Esophagus muscularis mucosa (tissue), 4 donors: ENCODE results near the gene SNRPB2. TPM values are rescaled to one million over a fixed set of nuclear protein-coding genes. Genes with fewer than 3 reads are reported as not detected.

Experiments
- DNase-seq: peaks from one replicate; pipeline ENCODE4 v3.0.0-alpha.2; 2017; ENCODE audit errors: extremely low spot score
- H3K27ac ChIP-seq, 4 donors: fragments of 200-600 bp; sonication (generic); replicated peaks in 1 of 4; 1 replicate in 3 of 4; 2 replicates in 1 of 4; pipeline ENCODE4 v1.5.1; 2016 to 2019; ENCODE audit warnings: mild to moderate bottlenecking in 1 of 4
- H3K27me3 ChIP-seq, 4 donors: fragments of 200-600 bp; sonication (generic); one replicate each; pipeline versions ENCODE4 v1.5.1 to v1.6.0; 2016 to 2019
- H3K36me3 ChIP-seq, 4 donors: fragments of 200-600 bp; sonication (generic); one replicate each; pipeline ENCODE4 v1.5.1; 2016 to 2019
- H3K4me1 ChIP-seq, 4 donors: fragments of 200-600 bp; sonication (generic); one replicate each; pipeline ENCODE4 v1.5.1; 2016 to 2019
- H3K4me3 ChIP-seq, 4 donors: fragments of 200-600 bp; sonication (generic); 1 replicate in 2 of 4; 2 replicates in 2 of 4; pipeline ENCODE4 v1.5.1; 2016 to 2019; ENCODE audit warnings: mild to moderate bottlenecking in 4 of 4, moderate library complexity in 1 of 4
- H3K9me3 ChIP-seq, 4 donors: fragments of 200-600 bp; sonication (generic); 1 replicate in 3 of 4; 2 replicates in 1 of 4; pipeline ENCODE4 v1.5.1; 2016 to 2019
- CTCF ChIP-seq, 3 experiments: fragments of 200-600 bp in 2 of 3; fragments of 450-650 bp in 1 of 3; sonication (generic) in 2 of 3; IDR thresholded peaks; one replicate each; pipeline ENCODE4 v1.5.1; 2017 to 2019; ENCODE audit warnings: antibody characterized with exemption in 3 of 3, mild to moderate bottlenecking in 2 of 3, moderate library complexity in 1 of 3
- EP300 ChIP-seq: sonication (generic); formaldehyde crosslinking; IDR thresholded peaks from one replicate; pipeline ENCODE4 v1.6.1; 2017; ENCODE audit warnings: antibody characterized with exemption
- POLR2A ChIP-seq: fragments of 450-650 bp; IDR thresholded peaks from one replicate; pipeline ENCODE4 v1.6.1; 2017; ENCODE audit warnings: antibody characterized with exemption, moderate library complexity, mild to moderate bottlenecking, low read depth
- POLR2AphosphoS5 ChIP-seq, 2 donors: sonication (generic); formaldehyde crosslinking; IDR thresholded peaks; one replicate each; pipeline ENCODE4 v1.6.1; 2017; ENCODE audit warnings: antibody characterized with exemption in 2 of 2
- WGBS: methylation state at CpG from one replicate; pipeline ENCODE4 v1.1.5; 2018; 5-methylcytosine and 5-hydroxymethylcytosine counted together
- intact Hi-C: fragments of 100-400 bp; cut with DNase I; formaldehyde crosslinking; loops from one replicate; pipeline ENCODE4 v1.15.1; 2023
- total RNA-seq, 4 donors: library from RNA; depleted of rRNA; stranded (reverse); fragments of >200 nt; gene quantifications; one replicate each; pipeline versions ENCODE4 v1.1.0 to v1.2.1, GENCODE V29; 2016

Gene SNRPB2
- total RNA-seq, 4 donors from 2014 or later = 22.0 to 49.4 (median 30.5) TPM

- peaks cover 0 to 11% (median 0%) of the 10 kb centered on the region in 4 donors for H3K27me3 ChIP-seq
- intact Hi-C loops = no loop called here
- H3K9me3 ChIP-seq = no peaks in the 10 kb centered on the region
- H3K36me3 ChIP-seq = peaks cover 0 to 4% (median 3%) of the 10 kb centered on the region in 4 donors
- H3K27ac ChIP-seq = no peak overlapping the region
- no peaks in the 10 kb centered on the region for H3K4me1 ChIP-seq
- TF ChIP-seq CTCF (IDR thresholded peaks at IDR 0.05) (no peak), POLR2A (no peak)
- H3K4me3 ChIP-seq = no peak overlapping the region
- no peak for DNase-seq
- WGBS = 67% methylated on average over 3 of the region's 3 CpGs
These were observed 17.5 kb downstream of the SNRPB2 start for GRCh38 chr20:16747291-16747811.

GRCh38 chr20:16748308-16748900 lies 18.6 kb downstream of the SNRPB2 start, which contains the start of gene OTOR:
Gene OTOR, plus strand, starts transcription at chr20:16748358. Its CDS starts 44 bp downstream, at chr20:16748402.
- peaks cover 0 to 11% (median 0%) of the 10 kb centered on the region in 4 donors for H3K27me3 ChIP-seq
- DNase-seq = no peak
- H3K27ac ChIP-seq = no peak within 1 kb of the TSS
- no peak within 1 kb of the TSS for H3K4me3 ChIP-seq
- no peaks in the 10 kb centered on the region for H3K4me1 ChIP-seq
- no peaks in the 10 kb centered on the region for H3K36me3 ChIP-seq
- intact Hi-C loops = no loop called here
- H3K9me3 ChIP-seq = no peaks in the 10 kb centered on the region
- WGBS = 71% methylated on average over 5 of the region's 5 CpGs
- no peak for TF ChIP-seq POLR2AphosphoS5 (IDR thresholded peaks at IDR 0.05)
- TF ChIP-seq CTCF (IDR thresholded peaks at IDR 0.05) = no peak

DNA sequence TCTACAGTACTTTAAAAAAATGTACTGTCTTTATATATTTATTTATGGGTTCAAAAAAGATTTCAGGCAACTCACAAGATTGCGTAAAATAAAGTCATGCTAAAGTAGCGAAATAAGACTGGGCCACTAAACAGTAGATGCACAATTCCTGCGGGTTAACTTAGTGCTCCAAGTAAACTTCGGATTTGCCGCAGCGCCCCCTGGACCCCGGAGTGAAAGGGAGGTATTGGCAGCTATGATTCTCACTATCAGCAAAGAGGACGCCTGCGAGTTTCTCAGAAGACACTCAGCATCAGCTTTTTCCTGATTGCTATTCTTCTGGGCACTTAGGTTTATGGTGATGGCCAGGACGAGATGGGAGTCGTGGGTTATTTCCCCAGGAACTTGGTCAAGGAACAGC lies 19.7 kb downstream of the SNRPB2 start:
- Histone ChIP-seq H3K4me1 (no peaks in the 10 kb centered on the region), H3K27ac (no peak overlapping the region), H3K36me3 (no peaks in the 10 kb centered on the region), H3K27me3 (peaks cover 0 to 11% (median 0%) of the 10 kb centered on the region in 4 donors), H3K4me3 (no peak overlapping the region), H3K9me3 (no peaks in the 10 kb centered on the region)
- DNase-seq = no peak
- 64% methylated on average over 11 of the region's 11 CpGs for WGBS
- TF ChIP-seq CTCF (IDR thresholded peaks at IDR 0.05) (no peak), POLR2A (no peak)
- intact Hi-C loops = no loop called here

GRCh38 chr20:16752082-16752481 lies 22.3 kb downstream of the SNRPB2 start:
- Histone ChIP-seq H3K4me1 (no peaks in the 10 kb centered on the region), H3K27ac (no peak overlapping the region), H3K27me3 (no peaks in the 10 kb centered on the region), H3K9me3 (no peaks in the 10 kb centered on the region), H3K4me3 (no peak overlapping the region), H3K36me3 (no peaks in the 10 kb centered on the region)
- DNase-seq = no peak
- intact Hi-C loops = no loop called here
- TF ChIP-seq CTCF (IDR thresholded peaks at IDR 0.05) (no peak), EP300 (no peak), POLR2A (no peak), POLR2AphosphoS5 (IDR thresholded peaks at IDR 0.05) (no peak)
- 76% methylated on average over 1 of the region's 1 CpG for WGBS

DNA sequence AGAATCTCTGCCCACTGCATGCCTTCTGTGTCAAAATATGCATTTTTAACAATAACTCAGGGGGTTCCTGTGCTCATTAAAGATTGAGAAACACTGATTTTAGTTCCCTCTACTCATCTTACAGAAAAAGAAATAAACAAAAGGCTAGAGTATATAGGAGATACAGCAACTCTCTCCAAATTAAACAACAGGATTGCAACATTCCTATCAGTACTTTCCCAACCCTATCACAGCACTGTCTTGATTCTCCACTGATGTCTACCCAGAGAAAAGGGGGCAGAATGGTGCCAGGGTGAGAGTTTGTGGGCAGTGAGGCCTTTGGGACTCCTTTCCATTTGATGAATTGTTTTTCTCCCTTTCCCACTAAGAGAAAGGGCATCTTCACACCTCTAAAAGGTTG lies 23.1 kb downstream of the SNRPB2 start:
- DNase-seq = no peak
- intact Hi-C loops = no loop called here

More for the DNA sequence above, 23.1 kb downstream of the SNRPB2 start:
- Histone ChIP-seq H3K27ac (no peak overlapping the region), H3K36me3 (no peaks in the 10 kb centered on the region), H3K4me1 (no peaks in the 10 kb centered on the region), H3K4me3 (no peak overlapping the region), H3K9me3 (no peaks in the 10 kb centered on the region), H3K27me3 (no peaks in the 10 kb centered on the region)
- TF ChIP-seq CTCF (IDR thresholded peaks at IDR 0.05) (no peak), POLR2A (no peak), POLR2AphosphoS5 (IDR thresholded peaks at IDR 0.05) (no peak), EP300 (no peak)
